H9 (cell line): ENCODE results near the gene HIBCH. TPM values are rescaled to one million over a fixed set of nuclear protein-coding genes. Genes with fewer than 3 reads are reported as not detected.

ENCODE experiments used
- DNase-seq: peaks from one replicate; pipeline ENCODE4 v3.0.0-alpha.2; 2017
- H2AFZ ChIP-seq: one replicate; pipeline ENCODE4 v1.6.1; 2013; ENCODE audit warnings: mild to moderate bottlenecking, low read length, control low read depth, moderate library complexity
- H2AK5ac ChIP-seq: 2 replicates; pipeline ENCODE4 v1.6.1; 2013; ENCODE audit warnings: low read length, control low read depth, mixed read lengths; ENCODE audit not compliant: insufficient read length
- H2BK120ac ChIP-seq: one replicate; pipeline ENCODE4 v1.6.1; 2013; ENCODE audit warnings: low read depth, mild to moderate bottlenecking, low read length, control low read depth, inconsistent platforms; ENCODE audit not compliant: poor library complexity, severe bottlenecking
- H2BK12ac ChIP-seq: 2 replicates; pipeline ENCODE4 v1.6.1; 2013; ENCODE audit warnings: low read length, control low read depth, mixed read lengths, low read depth; ENCODE audit not compliant: insufficient read length
- H2BK15ac ChIP-seq: 2 replicates; pipeline ENCODE4 v1.6.1; 2013; ENCODE audit warnings: low read depth, low read length, control low read depth
- H2BK20ac ChIP-seq: one replicate; pipeline ENCODE4 v1.6.1; 2013; ENCODE audit warnings: low read depth, mild to moderate bottlenecking, low read length, control low read depth, inconsistent platforms; ENCODE audit not compliant: poor library complexity, severe bottlenecking
- H2BK5ac ChIP-seq: 2 replicates; pipeline ENCODE4 v1.6.1; 2013; ENCODE audit warnings: low read length, control low read depth, mixed read lengths; ENCODE audit not compliant: insufficient read length
- H3K14ac ChIP-seq: 2 replicates; pipeline ENCODE4 v1.6.1; 2013; ENCODE audit warnings: low read length, control low read depth; ENCODE audit not compliant: insufficient read depth
- H3K18ac ChIP-seq: 2 replicates; pipeline ENCODE4 v1.6.1; 2013; ENCODE audit warnings: low read depth, mild to moderate bottlenecking, mixed read lengths, low read length, control low read depth; ENCODE audit not compliant: insufficient read length
- H3K23ac ChIP-seq: 2 replicates; pipeline ENCODE4 v1.6.1; 2013; ENCODE audit warnings: low read length, control low read depth, mixed read lengths, low read depth; ENCODE audit not compliant: insufficient read length
- H3K23me2 ChIP-seq: 2 replicates; pipeline ENCODE4 v1.6.1; 2013; ENCODE audit warnings: low read depth, mild to moderate bottlenecking, mixed read lengths, low read length, control low read depth; ENCODE audit not compliant: insufficient read length, poor library complexity, severe bottlenecking
- H3K27ac ChIP-seq: 2 replicates; pipeline ENCODE4 v1.5.1; 2013; ENCODE audit warnings: low read length, control low read depth, mixed read lengths, low read depth; ENCODE audit not compliant: insufficient read length
- H3K27me3 ChIP-seq: 2 replicates; pipeline ENCODE4 v1.6.1; 2013; ENCODE audit warnings: low read length, control low read depth, inconsistent platforms; ENCODE audit not compliant: insufficient read depth
- H3K4ac ChIP-seq: 2 replicates; pipeline ENCODE4 v1.6.1; 2013; ENCODE audit warnings: low read depth, mild to moderate bottlenecking, control low read depth, inconsistent platforms, low read length, moderate library complexity
- H3K4me1 ChIP-seq: 2 replicates; pipeline ENCODE4 v1.6.1; 2013; ENCODE audit warnings: low read length, control low read depth, inconsistent platforms; ENCODE audit not compliant: insufficient read depth
- H3K4me2 ChIP-seq: 2 replicates; pipeline ENCODE4 v1.6.1; 2013; ENCODE audit warnings: low read length, control low read depth, mixed read lengths; ENCODE audit not compliant: insufficient read length, insufficient read depth
- H3K56ac ChIP-seq: 2 replicates; pipeline ENCODE4 v1.6.1; 2013; ENCODE audit warnings: low read depth, mild to moderate bottlenecking, mixed read lengths, low read length, control low read depth; ENCODE audit not compliant: insufficient read length
- H3K79me1 ChIP-seq: 2 replicates; pipeline ENCODE4 v1.6.1; 2013; ENCODE audit warnings: low read depth, mild to moderate bottlenecking, moderate library complexity, low read length, control low read depth, inconsistent platforms; ENCODE audit not compliant: insufficient read depth, poor library complexity, severe bottlenecking
- H3K79me2 ChIP-seq: 2 replicates; pipeline ENCODE4 v1.6.1; 2013; ENCODE audit warnings: low read length, control low read depth, inconsistent platforms; ENCODE audit not compliant: insufficient read depth
- H3K9ac ChIP-seq: 2 replicates; pipeline ENCODE4 v1.6.1; 2013; ENCODE audit warnings: low read length, control low read depth, mixed read lengths; ENCODE audit not compliant: insufficient read length; ENCODE audit errors: extremely low read depth
- H3K9me3 ChIP-seq: one replicate; pipeline ENCODE4 v1.6.1; 2013; ENCODE audit warnings: low read depth, low read length, inconsistent platforms; ENCODE audit not compliant: control insufficient read depth
- H3T11ph ChIP-seq: one replicate; pipeline ENCODE4 v1.6.1; 2013; ENCODE audit warnings: mild to moderate bottlenecking, low read length, control low read depth, inconsistent platforms
- H4K20me1 ChIP-seq: one replicate; pipeline ENCODE4 v1.6.1; 2013; ENCODE audit not compliant: control insufficient read depth, insufficient read length, insufficient read depth
- H4K5ac ChIP-seq: 2 replicates; pipeline ENCODE4 v1.6.1; 2013; ENCODE audit warnings: low read depth, mild to moderate bottlenecking, mixed read lengths, low read length, control low read depth; ENCODE audit not compliant: insufficient read length
- H4K8ac ChIP-seq: replicated peaks from 2 replicates; pipeline ENCODE4 v1.6.1; 2013; ENCODE audit warnings: low read length, control low read depth, mixed read lengths, low read depth; ENCODE audit not compliant: insufficient read length
- H4K91ac ChIP-seq: 2 replicates; pipeline ENCODE4 v1.6.1; 2013; ENCODE audit warnings: low read depth, mild to moderate bottlenecking, moderate library complexity, mixed read lengths, low read length, control low read depth; ENCODE audit not compliant: insufficient read length
- H3K27ac Mint-ChIP-seq, 3 experiments: 2 replicates in 2 of 3; 3 replicates in 1 of 3; pipeline ENCODE4 v1.8.0; 2020 to 2021; ENCODE audit warnings: mixed read lengths in 3 of 3, mild to moderate bottlenecking in 1 of 3, moderate library complexity in 1 of 3
- H3K27me3 Mint-ChIP-seq: 2 replicates; pipeline ENCODE4 v1.8.0; 2021; ENCODE audit warnings: low read depth, mild to moderate bottlenecking, moderate library complexity, mixed read lengths
- H3K36me3 Mint-ChIP-seq, 3 experiments: 2 replicates in 2 of 3; 3 replicates in 1 of 3; pipeline ENCODE4 v1.8.0; 2020 to 2021; ENCODE audit warnings: low read depth in 3 of 3, mixed read lengths in 3 of 3; ENCODE audit not compliant: insufficient read depth in 1 of 3
- H3K4me1 Mint-ChIP-seq, 2 experiments: 2 replicates each; pipeline ENCODE4 v1.8.0; 2020; ENCODE audit warnings: mixed read lengths in 2 of 2
- H3K4me3 Mint-ChIP-seq, 2 experiments: 2 replicates in 1 of 2; 3 replicates in 1 of 2; pipeline ENCODE4 v1.8.0; 2020 to 2021; ENCODE audit warnings: mild to moderate bottlenecking in 2 of 2, mixed read lengths in 2 of 2, moderate library complexity in 1 of 2
- H3K9me3 Mint-ChIP-seq, 2 experiments: 2 replicates in 1 of 2; 3 replicates in 1 of 2; pipeline ENCODE4 v1.8.0; 2020; ENCODE audit warnings: mild to moderate bottlenecking in 2 of 2, mixed read lengths in 2 of 2, moderate library complexity in 1 of 2
- WGBS: extraction: QIAGEN DNeasy Blood & Tissue Kit; methylation state at CpG from one replicate; pipeline ENCODE4 v1.1.7; 2013; ENCODE audit warnings: missing lambda C conversion rate, low lambda C conversion rate, mixed read lengths; ENCODE audit not compliant: insufficient read length; ENCODE audit errors: extremely low coverage; 5-methylcytosine and 5-hydroxymethylcytosine counted together
- total RNA-seq: library from RNA; stranded (reverse); gene quantifications from 2 replicates; pipeline ENCODE4 v1.2.1, GENCODE V29; 2021
- TF ChIP-seq, protein P1 (sequence below): fragments of 200-600 bp; sonication (generic); conservative IDR thresholded peaks from 3 replicates; pipeline ENCODE4 v1.8.0; 2021; ENCODE audit warnings: antibody characterized with exemption, mild to moderate bottlenecking

Gene HIBCH
- total RNA-seq, 1 experiment from 2014 or later, result 28.0 TPM

DNA sequence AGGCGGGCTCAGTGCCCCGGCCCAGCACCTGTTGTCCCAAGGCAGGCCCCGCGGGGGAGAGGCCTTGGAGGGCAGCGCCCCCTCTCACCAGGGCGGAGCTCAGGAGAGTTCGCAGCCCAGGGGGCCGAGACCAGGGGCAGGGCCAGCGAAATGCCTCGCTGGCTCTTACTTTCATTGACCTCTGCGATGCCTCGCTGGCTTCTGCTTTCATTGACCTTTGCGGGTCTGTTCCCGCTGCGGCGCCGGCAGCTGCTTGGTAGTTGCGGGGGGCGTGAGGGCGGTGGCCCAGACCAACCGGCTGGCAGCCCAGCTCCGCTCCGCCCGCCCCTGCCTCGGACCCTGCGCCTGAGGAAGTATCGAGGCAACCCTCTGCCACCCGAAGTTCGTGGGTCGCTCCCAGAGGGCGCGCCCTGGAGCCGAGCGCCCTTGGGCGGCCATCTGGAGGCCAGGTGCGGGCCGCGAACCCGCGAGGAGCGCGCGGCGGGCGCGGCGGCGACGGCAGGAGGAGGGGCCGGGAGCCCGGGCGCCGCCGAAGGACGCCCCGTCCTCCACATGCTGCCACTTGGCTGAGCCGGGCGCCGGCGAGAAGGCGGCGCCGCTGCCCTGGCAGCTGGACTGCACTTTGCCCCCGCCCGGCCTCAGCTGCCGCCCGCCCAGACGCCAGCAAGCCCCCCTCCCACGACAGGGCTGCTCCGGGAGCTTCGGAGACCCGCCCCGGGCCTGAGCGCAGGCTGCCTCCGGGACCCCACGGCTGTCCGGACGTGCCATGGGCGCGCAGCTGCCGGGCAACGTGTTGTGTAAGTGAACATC lies 139.1 kb downstream of the HIBCH start:
- Histone ChIP-seq H3K4me1 (peaks cover 2% of the 10 kb centered on the region; the same call in 1 of the 2 replicates), H3K4me2 (peak overlapping the region; percentile 55), H4K91ac (no peak overlapping the region), H3K9me3 (no peaks in the 10 kb centered on the region), H3K79me1 (no peaks in the 10 kb centered on the region), H3K9ac (no peak overlapping the region), H3K14ac (peak overlapping the region; percentile 94), H4K5ac (no peak overlapping the region), H2BK5ac (no peak overlapping the region), H2AFZ (no peak overlapping the region), H4K20me1 (no peaks in the 10 kb centered on the region), H3K18ac (no peak overlapping the region), H3T11ph (no peak overlapping the region), H2AK5ac (no peak overlapping the region), H3K79me2 (no peaks in the 10 kb centered on the region), H3K56ac (no peak overlapping the region), H3K27ac (no peak overlapping the region), H3K4ac (no peak overlapping the region), H2BK120ac (no peak overlapping the region), H3K23me2 (no peaks in the 10 kb centered on the region), H4K8ac (no peak overlapping the region), H2BK15ac (no peak overlapping the region), H3K23ac (no peak overlapping the region), H3K27me3 (no peaks in the 10 kb centered on the region; the same call in 1 of the 2 replicates), H2BK12ac (no peak overlapping the region), H2BK20ac (no peak overlapping the region)
- no peaks in the 10 kb centered on the region for H3K9me3 Mint-ChIP-seq
- no CpG with 5 or more reads among the region's 82 CpGs for WGBS
- H3K36me3 Mint-ChIP-seq, result no peaks in the 10 kb centered on the region
- H3K27me3 Mint-ChIP-seq, result peaks cover 18% of the 10 kb centered on the region
- H3K4me3 Mint-ChIP-seq, result peak overlapping the region; percentile 68 to 83
- peak; percentile 89 for DNase-seq
- peaks cover 9 to 11% of the 10 kb centered on the region in 2 experiments for H3K4me1 Mint-ChIP-seq
- no peak overlapping the region for H3K27ac Mint-ChIP-seq
- TF ChIP-seq, protein P1, sequence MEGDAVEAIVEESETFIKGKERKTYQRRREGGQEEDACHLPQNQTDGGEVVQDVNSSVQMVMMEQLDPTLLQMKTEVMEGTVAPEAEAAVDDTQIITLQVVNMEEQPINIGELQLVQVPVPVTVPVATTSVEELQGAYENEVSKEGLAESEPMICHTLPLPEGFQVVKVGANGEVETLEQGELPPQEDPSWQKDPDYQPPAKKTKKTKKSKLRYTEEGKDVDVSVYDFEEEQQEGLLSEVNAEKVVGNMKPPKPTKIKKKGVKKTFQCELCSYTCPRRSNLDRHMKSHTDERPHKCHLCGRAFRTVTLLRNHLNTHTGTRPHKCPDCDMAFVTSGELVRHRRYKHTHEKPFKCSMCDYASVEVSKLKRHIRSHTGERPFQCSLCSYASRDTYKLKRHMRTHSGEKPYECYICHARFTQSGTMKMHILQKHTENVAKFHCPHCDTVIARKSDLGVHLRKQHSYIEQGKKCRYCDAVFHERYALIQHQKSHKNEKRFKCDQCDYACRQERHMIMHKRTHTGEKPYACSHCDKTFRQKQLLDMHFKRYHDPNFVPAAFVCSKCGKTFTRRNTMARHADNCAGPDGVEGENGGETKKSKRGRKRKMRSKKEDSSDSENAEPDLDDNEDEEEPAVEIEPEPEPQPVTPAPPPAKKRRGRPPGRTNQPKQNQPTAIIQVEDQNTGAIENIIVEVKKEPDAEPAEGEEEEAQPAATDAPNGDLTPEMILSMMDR, result peak; percentile 70
